AG10803 (cell line): Measurements from ENCODE around the gene GRID1.

Experiments
- DNase-seq: peaks from one replicate; pipeline ENCODE4 v3.0.0; 2010; ENCODE audit warnings: low read depth
- H3K4me3 ChIP-seq: 2 replicates; pipeline ENCODE4 v1.5.1; 2011; ENCODE audit warnings: mild to moderate bottlenecking, low read length, control low read depth
- CTCF ChIP-seq: conservative IDR thresholded peaks from 2 replicates; pipeline ENCODE4 v1.5.1; 2011; ENCODE audit warnings: mild to moderate bottlenecking, low read length, control low read depth, inconsistent platforms

GRID1 gene

GRCh38 chr10:86373828-86374227 is 7.2 kb upstream of the GRID1 start:
- no peak for DNase-seq
- no peak overlapping the region for H3K4me3 ChIP-seq
- TF ChIP-seq CTCF = no peak

GRCh38 chr10:86373251-86373650 is 6.7 kb upstream of the GRID1 start:
- no peak for DNase-seq
- H3K4me3 ChIP-seq = no peak overlapping the region
- no peak for TF ChIP-seq CTCF

GRCh38 chr10:86372784-86373239 is 6.2 kb upstream of the GRID1 start:
- DNase-seq = no peak
- TF ChIP-seq CTCF = no peak
- no peak overlapping the region for H3K4me3 ChIP-seq

- no peak for DNase-seq
- TF ChIP-seq CTCF = no peak
- no peak overlapping the region for H3K4me3 ChIP-seq
Observed at GRCh38 chr10:86372119-86372783, 5.7 kb upstream of the GRID1 start.

- TF ChIP-seq CTCF = no peak
- H3K4me3 ChIP-seq = no peak overlapping the region
- DNase-seq = no peak
Observed at GRCh38 chr10:86371691-86372090, 5.1 kb upstream of the GRID1 start.

- TF ChIP-seq CTCF = no peak
- no peak for DNase-seq
- no peak overlapping the region for H3K4me3 ChIP-seq
Observed at GRCh38 chr10:86371116-86371515, 4.5 kb upstream of the GRID1 start.

GRCh38 chr10:86370006-86370585 is 3.5 kb upstream of the GRID1 start:
- DNase-seq = no peak
- TF ChIP-seq CTCF = no peak

More at GRCh38 chr10:86370006-86370585, 3.5 kb upstream of the GRID1 start:
- no peak overlapping the region for H3K4me3 ChIP-seq
